HG03442 (cell line): ENCODE results near the gene KLHDC4.
"Not testable (repeated sequence)": the region's sequence is repeated elsewhere in the genome, so short reads cannot be mapped to it uniquely, and the experiment has no call there.

Experiments used
- ATAC-seq: cut with Tn5 transposase; IDR thresholded peaks from one replicate; pipeline ENCODE4 v1.9.1; 2021; ENCODE audit warnings: mild to moderate bottlenecking, moderate library complexity; ENCODE audit not compliant: unreplicated experiment

The KLHDC4 gene

DNA sequence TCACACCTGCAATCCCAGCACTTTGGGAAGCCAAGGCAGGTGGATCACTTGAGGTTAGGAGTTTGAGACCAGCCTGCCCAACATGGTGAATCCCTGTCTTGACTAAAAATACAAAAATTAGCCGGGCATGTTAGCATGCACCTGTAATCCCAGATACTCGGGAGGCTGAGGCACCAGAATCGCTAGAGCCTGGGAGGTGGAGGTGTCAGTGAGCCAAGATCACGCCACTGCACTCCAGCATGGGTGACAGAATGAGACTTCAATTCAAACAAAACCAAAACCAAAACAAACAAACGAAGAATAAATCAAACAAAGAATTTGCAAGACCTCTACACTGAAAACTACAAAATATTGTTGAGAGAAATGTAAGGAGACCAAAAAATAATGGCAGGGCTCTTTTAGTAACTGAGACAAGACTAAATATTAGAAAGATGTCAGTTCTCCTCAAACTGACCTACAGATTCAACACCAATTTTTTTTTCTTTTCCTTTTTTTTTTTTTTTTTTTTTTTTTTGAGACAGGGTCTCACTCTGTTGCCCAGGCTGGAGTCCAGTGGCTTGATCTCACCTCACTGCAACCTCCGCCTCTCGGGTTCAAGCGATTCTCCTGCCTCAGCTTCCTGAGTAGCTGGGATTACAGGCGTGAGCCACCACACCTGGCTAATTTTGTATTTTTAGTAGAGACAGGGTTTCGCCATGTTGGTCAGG is 23.1 kb upstream of the KLHDC4 start:
- ATAC-seq, result not testable (repeated sequence)

DNA sequence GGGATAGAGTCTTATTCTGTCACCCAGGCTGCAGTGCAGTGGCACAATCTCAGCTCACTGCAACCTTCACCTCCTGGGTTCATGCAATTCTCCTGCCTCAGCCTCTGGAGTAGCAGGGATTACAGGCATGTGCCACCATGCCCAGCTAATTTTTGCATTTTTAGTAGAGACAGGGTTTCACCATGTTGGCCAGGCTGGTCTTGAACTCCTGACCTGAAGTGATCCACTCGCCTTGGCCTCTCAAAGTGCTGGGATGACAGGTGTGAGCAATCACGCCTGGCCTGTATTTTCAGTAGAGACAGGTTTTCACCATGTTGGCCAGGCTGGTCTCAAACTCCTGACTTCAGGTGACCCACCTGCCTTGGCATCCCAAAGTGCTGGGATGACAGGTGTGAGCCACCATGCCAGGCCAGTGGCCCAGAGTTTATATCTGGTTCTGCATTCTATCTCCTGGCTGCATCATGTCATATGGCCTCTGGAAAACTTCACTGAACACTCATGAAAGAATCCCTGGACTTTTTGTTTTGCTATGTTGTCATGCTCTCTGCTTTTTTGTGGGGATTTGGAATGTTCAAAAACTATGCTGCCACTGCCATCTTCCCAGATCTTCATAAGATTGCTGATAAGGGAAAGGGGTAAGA is 21.8 kb upstream of the KLHDC4 start:
- not testable (repeated sequence) for ATAC-seq

- ATAC-seq, result no peak
These were observed 19.0 kb upstream of the KLHDC4 start for GRCh38 chr16:87784812-87785211.

GRCh38 chr16:87782033-87782432 is 16.2 kb upstream of the KLHDC4 start:
- no peak for ATAC-seq

DNA sequence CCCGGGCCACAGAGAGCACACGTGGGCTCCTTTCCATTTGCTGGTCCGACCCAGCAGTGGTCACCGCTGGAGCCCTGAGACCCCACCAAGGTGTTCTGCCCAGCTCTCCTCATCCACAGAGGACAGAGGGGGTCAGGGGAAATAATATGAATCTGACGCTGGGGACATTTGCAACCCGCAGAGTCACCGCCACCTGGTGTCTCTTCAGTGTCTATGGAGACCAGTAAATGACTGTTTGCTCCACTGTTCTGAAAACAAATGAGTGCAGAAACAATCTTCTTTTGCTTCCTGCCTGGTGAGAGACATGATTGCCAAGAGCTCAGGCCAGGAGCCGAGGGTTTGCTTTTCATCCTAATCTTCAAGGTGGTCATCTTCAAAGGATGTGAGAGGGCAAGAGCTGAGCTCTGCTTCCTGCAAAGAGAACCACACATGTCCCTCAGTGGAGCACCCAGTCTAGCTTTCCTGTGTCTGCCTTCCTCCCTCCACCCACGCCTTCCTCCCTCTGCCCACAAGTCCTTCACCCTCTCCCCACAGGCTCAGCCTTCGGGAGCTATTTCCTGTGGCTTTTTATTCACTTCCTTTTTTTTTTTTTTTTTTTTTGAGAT is 14.7 kb upstream of the KLHDC4 start:
- no peak for ATAC-seq

DNA sequence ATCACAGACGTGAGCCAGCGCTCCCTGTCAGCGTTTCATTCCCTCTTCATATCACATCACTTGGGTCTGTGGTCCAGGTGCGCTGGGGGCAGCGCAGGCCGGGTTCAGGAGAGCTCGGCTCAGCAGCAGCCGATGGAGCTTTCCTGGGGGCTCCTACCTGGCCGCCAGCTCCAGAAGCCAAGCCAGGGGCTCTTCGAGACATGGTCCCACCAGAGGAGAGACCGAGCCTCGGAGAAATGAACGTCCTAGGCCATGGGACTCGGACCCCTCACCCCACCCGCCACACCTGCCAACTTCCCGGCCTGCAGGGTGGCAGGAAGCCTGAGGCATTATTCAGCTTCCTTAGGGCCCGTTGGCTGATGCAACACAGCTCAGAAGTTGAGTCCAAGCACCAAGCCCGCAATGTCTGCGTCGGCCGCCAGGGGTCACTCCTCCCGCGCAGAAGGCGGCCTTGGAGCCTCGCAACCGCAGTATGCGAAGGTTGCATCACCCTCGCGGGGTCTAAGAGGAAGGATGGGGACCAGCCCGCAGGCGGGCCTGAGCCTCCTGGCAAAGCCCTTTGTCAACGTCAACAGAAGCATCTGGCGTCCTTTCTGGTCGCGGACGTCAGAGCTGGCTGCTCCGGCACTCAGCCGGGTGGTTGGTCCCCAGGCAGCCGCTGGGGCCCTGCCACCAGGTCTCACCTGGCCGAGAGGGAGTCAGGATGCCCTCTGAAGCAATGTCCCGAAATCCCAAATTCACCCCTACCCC is 13.2 kb upstream of the KLHDC4 start:
- peak; percentile 54 for ATAC-seq

- ATAC-seq, result no peak
These were observed 12.7 kb upstream of the KLHDC4 start for GRCh38 chr16:87778476-87778829.

GRCh38 chr16:87773836-87774235 is 8.1 kb upstream of the KLHDC4 start:
- ATAC-seq, result not testable (repeated sequence)

DNA sequence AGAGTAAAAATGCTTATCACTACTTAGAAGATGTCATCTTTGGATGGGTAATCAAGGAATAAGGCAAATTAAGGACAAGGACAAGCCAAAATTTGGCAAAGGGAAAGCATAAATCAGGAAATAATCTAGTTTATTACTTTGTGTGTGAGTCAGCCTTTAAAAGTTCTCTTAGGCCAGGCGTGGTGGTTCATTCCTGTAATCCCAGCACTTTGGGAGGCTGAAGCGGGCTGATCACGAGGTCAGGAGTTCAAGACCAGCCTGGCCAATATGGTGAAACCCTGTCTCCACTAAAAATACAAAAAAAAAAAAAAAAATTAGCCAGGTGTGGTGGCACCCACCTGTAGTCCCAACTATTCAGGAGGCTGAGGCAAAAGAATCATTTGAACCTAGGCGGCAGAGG is 1.7 kb upstream of the KLHDC4 start:
- ATAC-seq, result not testable (repeated sequence)

DNA sequence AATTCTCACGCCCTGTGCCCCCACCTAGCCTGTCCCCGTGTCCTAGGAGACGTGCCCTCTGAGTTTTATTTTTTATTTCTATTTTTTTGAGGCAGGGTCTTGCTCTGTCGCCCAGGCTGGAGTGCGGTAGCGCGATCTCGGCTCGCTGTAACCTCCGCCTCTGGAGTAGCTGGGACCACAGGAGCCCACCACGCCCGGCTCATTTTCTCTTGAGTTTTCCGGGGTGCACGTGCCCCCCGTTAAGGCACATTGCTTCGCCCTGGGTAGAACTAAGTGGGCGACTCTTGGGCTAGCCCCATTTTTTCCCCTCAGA is 655 bp upstream of the KLHDC4 start:
- no peak for ATAC-seq

- ATAC-seq, result peak; percentile 34
These were observed 362 bp downstream of the KLHDC4 start for GRCh38 chr16:87765473-87765775.

DNA sequence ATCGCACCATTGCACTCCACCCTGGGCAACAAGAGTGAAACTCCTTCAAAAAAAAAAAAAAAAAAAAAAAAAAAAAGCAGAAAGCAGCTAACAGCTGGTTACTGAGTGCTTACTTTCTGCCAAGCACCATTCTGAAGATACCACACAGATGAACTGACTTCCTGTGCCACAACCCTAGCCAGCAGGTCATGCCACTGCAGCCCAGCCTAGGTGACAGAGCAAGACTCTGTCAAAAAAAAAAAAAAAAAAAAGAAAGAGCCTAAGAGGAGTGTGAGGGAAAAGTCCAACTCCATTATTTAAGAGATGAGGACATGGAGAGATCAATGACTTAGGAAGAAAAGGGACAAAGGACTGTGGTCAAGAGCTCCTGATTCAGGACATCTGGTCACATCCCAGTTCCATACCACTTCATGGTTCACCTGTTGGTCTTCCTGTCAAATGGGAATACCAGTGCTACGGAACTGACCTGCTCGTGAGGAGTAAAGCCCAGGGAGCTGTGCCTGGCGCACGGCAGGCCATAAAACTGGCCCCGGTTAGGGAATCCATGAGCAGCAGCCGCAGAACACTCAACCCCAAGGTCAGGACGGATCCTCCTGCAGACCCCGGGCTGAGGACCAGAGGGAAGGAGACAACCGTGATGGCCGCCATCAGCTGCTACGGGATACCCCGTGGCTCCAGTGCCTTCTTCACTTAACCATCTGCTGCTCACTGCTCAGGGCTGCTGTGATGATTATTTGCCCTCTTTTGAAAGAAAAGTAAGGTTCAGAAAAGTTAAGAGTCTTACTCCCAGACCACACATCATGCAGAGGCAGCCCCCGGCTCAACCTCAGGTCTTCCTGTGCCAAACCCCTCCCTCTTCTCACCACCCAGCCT is 950 bp downstream of the KLHDC4 start:
- ATAC-seq, result no peak

GRCh38 chr16:87762620-87763019 is 3.2 kb downstream of the KLHDC4 start:
- ATAC-seq, result no peak

DNA sequence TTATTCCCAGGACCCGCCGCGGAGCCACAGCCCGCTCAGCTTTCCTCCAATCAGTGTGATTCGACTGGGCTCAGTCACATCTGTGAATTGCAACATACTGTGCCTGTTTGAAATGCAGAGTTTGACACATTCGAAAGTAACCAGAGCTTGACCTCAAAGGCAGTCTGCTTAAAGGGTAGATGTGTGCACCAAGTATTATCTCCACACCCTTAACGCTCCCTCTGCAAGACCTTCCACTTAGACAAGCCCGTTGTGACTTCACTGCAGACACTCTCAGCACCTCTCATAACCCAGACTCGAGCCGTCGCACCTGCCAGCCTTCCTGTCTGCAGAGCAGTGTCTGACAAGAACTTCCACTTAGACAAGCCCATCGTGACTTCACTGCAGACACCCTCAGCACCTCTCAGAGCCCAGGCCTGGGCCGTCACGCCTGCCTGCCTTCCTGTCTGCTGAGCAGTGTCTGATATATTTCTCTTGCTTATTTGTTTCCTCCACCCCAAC is 3.7 kb downstream of the KLHDC4 start:
- no peak for ATAC-seq

DNA sequence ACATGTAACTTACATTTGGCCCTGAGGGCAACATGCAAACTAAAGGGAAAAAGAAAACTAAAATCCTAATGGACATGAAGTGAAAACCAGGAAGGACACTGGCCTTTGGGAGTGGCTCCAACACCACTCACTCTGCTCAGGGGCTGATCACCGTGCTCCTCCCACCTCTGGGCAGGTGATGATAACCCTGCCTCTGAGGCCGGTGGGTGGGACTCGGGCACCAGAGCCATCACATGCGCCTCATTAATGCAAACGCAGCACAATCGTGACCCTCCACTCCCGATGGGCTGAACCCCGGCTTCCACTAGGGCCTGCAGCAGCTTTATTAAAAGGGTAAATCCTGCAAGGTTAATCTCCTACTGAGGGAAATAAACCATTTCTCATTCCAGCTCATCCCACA is 4.7 kb downstream of the KLHDC4 start:
- no peak for ATAC-seq

DNA sequence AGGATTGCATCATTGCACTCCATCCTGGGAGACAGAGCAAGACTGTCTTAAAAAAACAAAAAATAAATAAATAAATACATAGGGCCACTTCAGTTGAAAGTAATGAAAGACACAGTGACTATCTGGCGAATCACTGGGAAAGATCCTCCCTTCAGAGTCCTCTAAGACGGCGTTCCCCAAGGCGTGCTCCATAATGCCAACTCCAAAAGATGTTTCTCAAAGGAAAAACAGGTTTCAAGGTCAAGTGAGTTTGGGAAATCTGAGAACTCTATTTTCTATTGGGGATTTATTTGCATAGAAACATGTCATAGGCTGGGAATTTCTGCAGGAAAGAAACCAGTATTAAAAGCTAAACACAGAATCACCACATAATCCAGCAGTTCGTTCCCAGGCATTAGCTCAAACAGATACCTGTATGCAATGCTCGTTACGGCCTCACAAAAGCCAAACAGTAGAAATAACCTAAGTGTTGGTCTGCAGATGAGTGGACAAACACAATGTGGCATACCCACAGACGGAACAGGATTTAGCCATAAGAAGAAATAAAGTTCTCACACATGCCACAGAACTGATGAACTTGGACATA is 7.9 kb downstream of the KLHDC4 start:
- ATAC-seq, result no peak

GRCh38 chr16:87754535-87754934 is 11.3 kb downstream of the KLHDC4 start:
- no peak for ATAC-seq

- no peak for ATAC-seq
These were observed 18.0 kb downstream of the KLHDC4 start for GRCh38 chr16:87747626-87748414.

GRCh38 chr16:87746178-87746577 is 19.6 kb downstream of the KLHDC4 start:
- ATAC-seq, result no peak
